VCaP (cell line): ENCODE data around the gene DDHD1.
"Not testable (repeated sequence)": the region's sequence is repeated elsewhere in the genome, so short reads cannot be mapped to it uniquely, and the experiment has no call there.

Source experiments
- H3K27ac ChIP-seq: fragments of 450-650 bp; 2 replicates; pipeline ENCODE4 v1.5.1; 2017
- TF ChIP-seq, protein P1 (sequence below): fragments of 450-650 bp; conservative IDR thresholded peaks from 2 replicates; pipeline ENCODE4 v1.5.1; 2017; ENCODE audit warnings: mild to moderate bottlenecking, moderate library complexity

DDHD1 gene

DNA sequence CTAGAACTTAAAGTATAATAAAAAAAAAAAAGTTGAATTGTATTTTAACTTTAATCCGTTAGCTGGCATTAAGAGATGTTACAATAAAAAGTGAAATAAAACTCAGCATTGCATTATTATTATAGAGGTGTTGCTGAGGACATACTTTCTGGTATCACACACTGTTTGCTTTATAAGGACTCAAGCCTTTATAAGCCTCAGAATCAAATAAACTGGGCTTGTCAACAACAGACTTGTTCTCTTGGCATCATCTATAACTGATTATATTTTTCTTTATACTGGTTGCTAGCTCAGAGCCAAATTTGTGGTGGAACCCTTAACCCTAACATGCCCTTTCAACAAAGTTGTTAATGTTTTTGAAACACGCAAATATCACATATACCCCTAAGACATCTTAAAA is 62.3 kb downstream of the DDHD1 start:
- TF ChIP-seq, protein P1, sequence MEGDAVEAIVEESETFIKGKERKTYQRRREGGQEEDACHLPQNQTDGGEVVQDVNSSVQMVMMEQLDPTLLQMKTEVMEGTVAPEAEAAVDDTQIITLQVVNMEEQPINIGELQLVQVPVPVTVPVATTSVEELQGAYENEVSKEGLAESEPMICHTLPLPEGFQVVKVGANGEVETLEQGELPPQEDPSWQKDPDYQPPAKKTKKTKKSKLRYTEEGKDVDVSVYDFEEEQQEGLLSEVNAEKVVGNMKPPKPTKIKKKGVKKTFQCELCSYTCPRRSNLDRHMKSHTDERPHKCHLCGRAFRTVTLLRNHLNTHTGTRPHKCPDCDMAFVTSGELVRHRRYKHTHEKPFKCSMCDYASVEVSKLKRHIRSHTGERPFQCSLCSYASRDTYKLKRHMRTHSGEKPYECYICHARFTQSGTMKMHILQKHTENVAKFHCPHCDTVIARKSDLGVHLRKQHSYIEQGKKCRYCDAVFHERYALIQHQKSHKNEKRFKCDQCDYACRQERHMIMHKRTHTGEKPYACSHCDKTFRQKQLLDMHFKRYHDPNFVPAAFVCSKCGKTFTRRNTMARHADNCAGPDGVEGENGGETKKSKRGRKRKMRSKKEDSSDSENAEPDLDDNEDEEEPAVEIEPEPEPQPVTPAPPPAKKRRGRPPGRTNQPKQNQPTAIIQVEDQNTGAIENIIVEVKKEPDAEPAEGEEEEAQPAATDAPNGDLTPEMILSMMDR, result no peak

DNA sequence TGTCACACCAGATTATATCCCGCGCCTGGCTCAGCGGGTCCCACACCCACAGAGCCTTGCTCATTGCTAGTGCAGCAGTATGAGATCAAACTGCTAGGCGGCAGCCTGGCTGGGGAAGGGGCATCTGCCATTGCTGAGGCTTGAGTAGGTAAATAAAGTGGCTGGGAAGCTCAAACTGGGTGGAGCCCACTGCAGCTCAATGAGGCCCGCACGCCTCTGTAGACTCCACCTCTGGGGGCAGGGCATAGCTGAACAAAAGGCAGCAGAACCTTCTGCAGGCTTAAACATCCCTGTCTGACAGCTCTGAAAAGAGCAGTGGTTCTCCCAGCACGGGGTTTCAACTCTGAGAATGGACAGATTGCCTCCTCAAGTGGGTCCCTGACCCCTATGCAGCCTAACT is 68.2 kb downstream of the DDHD1 start:
- H3K27ac ChIP-seq, result not testable (repeated sequence)

More for the DNA sequence above, 62.3 kb downstream of the DDHD1 start:
- H3K27ac ChIP-seq, result peak overlapping the region; percentile 10

DNA sequence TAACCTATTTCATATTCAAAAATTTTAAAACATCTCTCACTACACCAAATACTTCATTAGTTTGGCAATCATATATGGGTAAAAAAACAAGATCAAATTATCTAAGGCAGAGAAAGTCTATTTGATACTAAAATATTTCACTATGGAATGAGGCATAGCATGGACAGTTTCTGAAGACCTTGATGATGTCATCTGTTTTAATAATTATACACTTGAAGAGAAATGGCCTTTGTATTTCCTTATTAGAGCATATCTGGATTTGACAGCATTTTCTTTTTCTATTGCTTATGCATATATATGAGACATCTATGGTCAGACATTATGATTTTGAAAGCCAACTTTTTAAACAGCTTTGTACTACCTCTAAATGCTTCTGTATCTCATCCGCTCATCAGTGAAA is 88.6 kb downstream of the DDHD1 start:
- H3K27ac ChIP-seq, result no peak overlapping the region
- TF ChIP-seq, protein P1, result no peak

DNA sequence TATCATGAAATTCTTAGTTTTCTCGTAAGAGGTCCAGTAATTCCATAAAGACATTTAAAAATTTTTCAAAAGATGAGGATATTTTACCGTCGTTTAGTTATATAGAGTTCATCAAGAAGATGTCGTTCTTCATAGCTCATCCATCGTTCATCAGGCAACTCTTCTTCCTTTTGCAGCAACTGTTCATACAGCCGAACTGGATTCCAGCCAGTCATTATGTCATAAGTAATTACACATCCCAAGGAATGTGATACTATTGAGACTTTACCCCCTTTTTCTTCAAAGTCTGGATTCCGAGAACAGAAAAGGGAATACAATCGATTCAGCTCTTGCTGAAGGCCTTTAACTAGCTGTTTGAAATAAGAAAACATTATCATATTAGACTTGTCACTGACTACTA is 90.3 kb downstream of the DDHD1 start:
- TF ChIP-seq, protein P1, result no peak
- no peak overlapping the region for H3K27ac ChIP-seq

DNA sequence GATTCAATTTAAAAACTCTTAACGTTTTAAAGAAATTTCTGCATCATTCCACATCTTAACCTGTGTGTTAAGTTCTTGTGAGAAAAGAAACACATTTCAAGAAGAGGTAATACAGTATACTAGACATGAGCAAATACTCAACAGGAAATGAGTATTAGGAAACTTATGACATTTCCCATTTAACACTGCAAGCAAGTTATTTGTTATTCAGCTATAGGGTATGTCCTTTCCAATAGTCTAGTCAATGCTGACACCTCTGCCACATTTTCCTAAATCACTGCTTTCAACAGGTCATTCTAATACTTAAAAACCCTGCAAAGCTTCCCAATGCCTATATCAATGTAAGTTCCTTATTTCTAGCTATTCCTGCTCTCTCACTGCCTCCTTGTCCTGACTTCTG is 93.1 kb downstream of the DDHD1 start:
- no peak overlapping the region for H3K27ac ChIP-seq
- TF ChIP-seq, protein P1, result no peak

DNA sequence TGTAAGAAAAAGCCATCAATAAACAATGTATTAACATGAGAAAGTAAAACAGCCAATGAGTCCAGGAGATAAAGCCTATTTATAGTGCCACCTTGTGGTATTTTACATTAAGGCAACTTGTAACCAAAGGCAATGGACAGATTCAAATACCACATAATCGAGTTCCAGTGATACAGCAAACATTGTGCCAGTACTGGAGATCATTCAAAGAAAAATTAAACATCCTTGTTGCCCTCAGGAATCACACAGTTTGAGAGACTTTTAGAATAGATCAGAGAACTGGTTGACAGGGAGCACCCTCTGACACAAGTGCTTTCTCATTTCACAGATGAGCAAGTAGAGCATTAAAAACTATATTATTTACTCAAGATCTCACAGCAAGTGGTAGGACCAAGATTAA is 98.1 kb downstream of the DDHD1 start:
- TF ChIP-seq, protein P1, result peak; percentile 84
- no peak overlapping the region for H3K27ac ChIP-seq

DNA sequence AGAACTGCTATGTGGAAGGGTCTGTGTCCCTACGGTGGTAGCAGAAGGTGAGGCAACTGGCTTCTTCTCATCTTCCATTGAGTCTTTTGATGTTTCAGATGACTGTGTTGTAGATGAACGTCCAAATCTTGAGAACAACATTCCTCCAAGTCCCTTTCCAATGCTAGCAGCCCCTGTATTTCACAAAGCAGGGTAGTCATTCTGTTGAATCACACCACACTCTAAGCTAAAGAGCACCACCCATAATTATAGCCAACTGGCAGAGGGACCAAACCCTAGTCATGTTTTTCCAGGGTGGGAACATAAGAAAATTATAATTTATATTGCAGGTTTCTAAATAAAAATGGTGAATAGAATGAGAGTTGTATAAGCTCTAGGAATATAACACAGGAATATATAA is 98.7 kb downstream of the DDHD1 start:
- H3K27ac ChIP-seq, result no peak overlapping the region
- TF ChIP-seq, protein P1, result no peak

DNA sequence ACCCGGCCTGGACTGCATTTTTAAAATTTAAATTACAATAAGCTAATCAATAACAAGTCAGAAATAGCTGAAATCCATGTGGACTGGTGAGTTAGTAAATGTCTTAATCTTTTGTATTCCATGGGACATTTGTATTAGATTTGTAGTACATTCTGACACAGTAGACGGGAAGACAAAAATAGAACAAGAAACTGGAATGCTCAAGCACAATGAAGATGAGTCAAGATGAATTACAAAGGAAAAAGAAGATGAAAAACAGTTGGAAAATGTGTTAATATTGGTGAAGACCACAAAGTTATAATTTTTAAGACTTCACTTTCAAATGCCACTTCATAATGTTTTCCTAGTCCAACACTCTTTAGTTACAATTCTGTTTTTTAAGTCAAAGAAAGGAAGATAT is 104.5 kb downstream of the DDHD1 start:
- H3K27ac ChIP-seq, result no peak overlapping the region
- TF ChIP-seq, protein P1, result no peak
